Erythroblast (primary cell): ENCODE data around the gene ARHGEF40.

Experiments
- GATA1 ChIP-seq: IDR thresholded peaks from 2 replicates; pipeline ENCODE4 v1.6.1; 2011; ENCODE audit warnings: low read depth, mild to moderate bottlenecking, control low read depth, low read length, moderate library complexity
- POLR2A ChIP-seq: IDR thresholded peaks from 2 replicates; pipeline ENCODE4 v1.6.1; 2011; ENCODE audit warnings: mild to moderate bottlenecking, low read length

DNA sequence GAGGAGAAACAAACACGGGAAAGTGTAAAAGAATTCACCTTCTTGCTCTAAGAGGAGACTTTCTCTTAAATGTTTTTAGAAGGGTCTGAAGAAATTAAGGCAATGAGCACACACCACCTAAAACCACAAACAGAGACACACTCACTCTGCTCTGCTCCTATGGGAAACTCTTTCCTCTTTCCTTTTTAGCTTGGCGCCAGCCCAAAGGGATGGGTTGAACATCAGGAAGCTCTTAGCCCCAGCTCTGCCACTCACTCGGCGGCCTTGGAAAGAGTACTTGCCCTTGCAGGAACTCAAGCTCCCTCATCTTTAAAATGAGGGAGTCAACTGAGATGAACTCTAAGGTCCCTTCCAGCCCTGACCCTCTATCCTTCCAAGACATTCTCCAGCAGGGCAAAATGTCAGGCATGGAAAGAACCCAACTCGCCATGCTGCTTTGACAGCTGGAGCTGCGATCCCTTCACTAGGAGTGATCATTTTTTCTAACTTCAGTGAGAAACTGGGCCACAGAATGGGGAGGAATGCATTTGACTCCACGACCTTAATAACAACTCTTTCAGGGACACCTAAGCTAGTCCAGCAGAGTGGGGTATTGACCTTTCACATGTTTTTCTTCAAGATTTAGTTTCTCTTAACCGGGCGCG lies 13.5 kb upstream of the ARHGEF40 start:
- no peak for TF ChIP-seq GATA1
- no peak for TF ChIP-seq POLR2A
